Activated CD4-positive, alpha-beta T cell treated with anti-CD3 and anti-CD28 coated beads, Interleukin-2, amount 10 ng/mL, durations not matched to agents 7 days and 5 days (primary cell): ENCODE results near the gene BPIFB2. TPM values are rescaled to one million over a fixed set of nuclear protein-coding genes. Genes with fewer than 3 reads are reported as not detected.

Experiments
- CTCF ChIA-PET: fragments of 350-600 bp; sonication (Branson Sonifier 250); formaldehyde crosslinking; loops from one replicate; lab custom pipeline; 2021; ENCODE audit warnings: antibody characterized with exemption; lab: Charles Lee
- POLR2A ChIA-PET: fragments of 350-600 bp; sonication (Branson Sonifier 250); formaldehyde crosslinking; loops from one replicate; lab custom pipeline; 2021; ENCODE audit warnings: antibody characterized with exemption; lab: Charles Lee
- DNase-seq: peaks from one replicate; pipeline ENCODE4 v3.0.0-alpha.2; 2020
- H3K27ac Mint-ChIP-seq: one replicate; pipeline ENCODE4 v1.8.0; 2021; ENCODE audit warnings: mild to moderate bottlenecking, moderate library complexity, mixed read lengths
- H3K27me3 Mint-ChIP-seq: one replicate; pipeline ENCODE4 v1.8.0; 2021; ENCODE audit warnings: mixed read lengths
- H3K36me3 Mint-ChIP-seq: one replicate; pipeline ENCODE4 v1.8.0; 2021; ENCODE audit warnings: low read depth, mixed read lengths
- H3K4me1 Mint-ChIP-seq: one replicate; pipeline ENCODE4 v1.8.0; 2021; ENCODE audit warnings: mixed read lengths
- H3K4me3 Mint-ChIP-seq: one replicate; pipeline ENCODE4 v1.8.0; 2021; ENCODE audit warnings: mild to moderate bottlenecking, moderate library complexity, mixed read lengths
- H3K9me3 Mint-ChIP-seq: one replicate; pipeline ENCODE4 v1.8.0; 2021; ENCODE audit warnings: mixed read lengths
- total RNA-seq, 2 experiments: library from RNA; stranded (reverse); gene quantifications; one replicate each; pipeline ENCODE4 v1.2.3, GENCODE V29; 2021

Gene BPIFB2
- total RNA-seq, 2 experiments from 2014 or later: not detected

GRCh38 chr20:33008336-33009213, 1.1 kb downstream of the BPIFB2 start:
- H3K4me3 Mint-ChIP-seq: no peak overlapping the region
- POLR2A ChIA-PET: no interaction called here
- CTCF ChIA-PET: interaction anchor here (0.6 to 1.0 kb wide), 2 partner anchors 64 to 95 kb away, joined by 3 read pairs; no protein-coding TSS in a partner anchor

GRCh38 chr20:33009214-33010132, 2.0 kb downstream of the BPIFB2 start:
- peaks cover 2% of the 10 kb centered on the region for H3K36me3 Mint-ChIP-seq
- DNase-seq: no peak
- H3K9me3 Mint-ChIP-seq: peaks cover 6% of the 10 kb centered on the region
- ChIA-PET CTCF (interaction anchor here (1.4 to 1.7 kb wide), 2 partner anchors 20 to 67 kb away, joined by 3 to 4 read pairs; no protein-coding TSS in a partner anchor), POLR2A (no interaction called here)
- no peak overlapping the region for H3K27ac Mint-ChIP-seq
- H3K27me3 Mint-ChIP-seq: no peaks in the 10 kb centered on the region
- no peak overlapping the region for H3K4me3 Mint-ChIP-seq
- peaks cover 6% of the 10 kb centered on the region for H3K4me1 Mint-ChIP-seq

More at GRCh38 chr20:33008336-33009213, 1.1 kb downstream of the BPIFB2 start:
- Mint-ChIP-seq H3K36me3 (peaks cover 2% of the 10 kb centered on the region), H3K4me1 (peaks cover 6% of the 10 kb centered on the region), H3K9me3 (peaks cover 6% of the 10 kb centered on the region), H3K27ac (no peak overlapping the region), H3K27me3 (no peaks in the 10 kb centered on the region)
- DNase-seq: no peak

GRCh38 chr20:33010133-33010504, 2.6 kb downstream of the BPIFB2 start:
- Mint-ChIP-seq H3K27me3 (no peaks in the 10 kb centered on the region), H3K9me3 (peaks cover 5% of the 10 kb centered on the region), H3K4me3 (no peak overlapping the region), H3K36me3 (peaks cover 2% of the 10 kb centered on the region), H3K4me1 (peaks cover 2% of the 10 kb centered on the region), H3K27ac (no peak overlapping the region)
- no peak for DNase-seq
- CTCF ChIA-PET: interaction anchor here (1.4 to 1.7 kb wide), 2 partner anchors 21 to 66 kb away, joined by 3 to 4 read pairs; no protein-coding TSS in a partner anchor
- POLR2A ChIA-PET: no interaction called here

- no peaks in the 10 kb centered on the region for H3K4me1 Mint-ChIP-seq
- H3K27me3 Mint-ChIP-seq: no peaks in the 10 kb centered on the region
- no peaks in the 10 kb centered on the region for H3K36me3 Mint-ChIP-seq
- CTCF ChIA-PET: interaction anchor here (1.4 to 1.7 kb wide), 2 partner anchors 21 to 65 kb away, joined by 3 to 4 read pairs; no protein-coding TSS in a partner anchor
- no peak overlapping the region for H3K4me3 Mint-ChIP-seq
- no peak overlapping the region for H3K27ac Mint-ChIP-seq
- POLR2A ChIA-PET: no interaction called here
- peaks cover 2% of the 10 kb centered on the region for H3K9me3 Mint-ChIP-seq
- no peak for DNase-seq
Observed at GRCh38 chr20:33010674-33011449, 3.4 kb downstream of the BPIFB2 start.

- no peak for DNase-seq
Observed at GRCh38 chr20:33012327-33013189, 5.1 kb downstream of the BPIFB2 start.

GRCh38 chr20:33013701-33014326, 6.3 kb downstream of the BPIFB2 start:
- no peak for DNase-seq
- ChIA-PET POLR2A (no interaction called here), CTCF (no interaction called here)
- Mint-ChIP-seq H3K4me1 (no peaks in the 10 kb centered on the region), H3K27ac (no peak overlapping the region), H3K27me3 (no peaks in the 10 kb centered on the region), H3K36me3 (no peaks in the 10 kb centered on the region), H3K9me3 (no peaks in the 10 kb centered on the region), H3K4me3 (no peak overlapping the region)

More at GRCh38 chr20:33012327-33013189, 5.1 kb downstream of the BPIFB2 start:
- Mint-ChIP-seq H3K9me3 (no peaks in the 10 kb centered on the region), H3K36me3 (no peaks in the 10 kb centered on the region), H3K27ac (no peak overlapping the region), H3K4me3 (no peak overlapping the region), H3K27me3 (no peaks in the 10 kb centered on the region), H3K4me1 (no peaks in the 10 kb centered on the region)
- ChIA-PET POLR2A (no interaction called here), CTCF (interaction anchor here (1.0 kb wide), 1 partner anchor 13 kb away, joined by 3 read pairs; no protein-coding TSS in a partner anchor)

GRCh38 chr20:33014336-33015113, 7.0 kb downstream of the BPIFB2 start:
- H3K27ac Mint-ChIP-seq: no peak overlapping the region
- H3K9me3 Mint-ChIP-seq: no peaks in the 10 kb centered on the region
- H3K4me1 Mint-ChIP-seq: no peaks in the 10 kb centered on the region
- H3K27me3 Mint-ChIP-seq: no peaks in the 10 kb centered on the region
- ChIA-PET CTCF (interaction anchor here (0.5 to 0.9 kb wide), 2 partner anchors 38 to 164 kb away, joined by 3 to 4 read pairs; no protein-coding TSS in a partner anchor), POLR2A (no interaction called here)
- DNase-seq: no peak
- no peak overlapping the region for H3K4me3 Mint-ChIP-seq
- H3K36me3 Mint-ChIP-seq: no peaks in the 10 kb centered on the region

GRCh38 chr20:33015114-33015484, 7.6 kb downstream of the BPIFB2 start:
- H3K4me1 Mint-ChIP-seq: no peaks in the 10 kb centered on the region
- no peaks in the 10 kb centered on the region for H3K27me3 Mint-ChIP-seq
- CTCF ChIA-PET: interaction anchor here (0.5 to 0.9 kb wide), 2 partner anchors 39 to 164 kb away, joined by 3 to 4 read pairs; no protein-coding TSS in a partner anchor
- DNase-seq: no peak
- H3K36me3 Mint-ChIP-seq: no peaks in the 10 kb centered on the region
- H3K4me3 Mint-ChIP-seq: no peak overlapping the region
- no peaks in the 10 kb centered on the region for H3K9me3 Mint-ChIP-seq
- no peak overlapping the region for H3K27ac Mint-ChIP-seq
- POLR2A ChIA-PET: no interaction called here

- Mint-ChIP-seq H3K4me3 (no peak overlapping the region), H3K9me3 (no peaks in the 10 kb centered on the region), H3K4me1 (no peaks in the 10 kb centered on the region), H3K36me3 (no peaks in the 10 kb centered on the region), H3K27ac (no peak overlapping the region), H3K27me3 (no peaks in the 10 kb centered on the region)
- CTCF ChIA-PET: interaction anchor here (0.9 kb wide), 1 partner anchor 40 kb away, joined by 3 read pairs; no protein-coding TSS in a partner anchor
- POLR2A ChIA-PET: no interaction called here
- no peak for DNase-seq
Observed at GRCh38 chr20:33015700-33016580, 8.4 kb downstream of the BPIFB2 start.

GRCh38 chr20:33016581-33017109, 9.1 kb downstream of the BPIFB2 start:
- Mint-ChIP-seq H3K9me3 (no peaks in the 10 kb centered on the region), H3K4me3 (no peak overlapping the region), H3K36me3 (no peaks in the 10 kb centered on the region), H3K4me1 (no peaks in the 10 kb centered on the region), H3K27ac (no peak overlapping the region), H3K27me3 (no peaks in the 10 kb centered on the region)
- no peak for DNase-seq
- ChIA-PET POLR2A (no interaction called here), CTCF (no interaction called here)
